CD4-positive, alpha-beta T cell treated with Interleukin-6 at 100 ng/mL for 8 hours (primary cell): ENCODE measurements around the gene TFDP1.
"Not testable (repeated sequence)": the region's sequence is repeated elsewhere in the genome, so short reads cannot be mapped to it uniquely, and the experiment has no call there.

ENCODE experiments used
- DNase-seq: peaks from one replicate; pipeline ENCODE4 v3.0.0-alpha.2; 2020; ENCODE audit warnings: mixed read lengths, low spot score

Gene TFDP1

DNA sequence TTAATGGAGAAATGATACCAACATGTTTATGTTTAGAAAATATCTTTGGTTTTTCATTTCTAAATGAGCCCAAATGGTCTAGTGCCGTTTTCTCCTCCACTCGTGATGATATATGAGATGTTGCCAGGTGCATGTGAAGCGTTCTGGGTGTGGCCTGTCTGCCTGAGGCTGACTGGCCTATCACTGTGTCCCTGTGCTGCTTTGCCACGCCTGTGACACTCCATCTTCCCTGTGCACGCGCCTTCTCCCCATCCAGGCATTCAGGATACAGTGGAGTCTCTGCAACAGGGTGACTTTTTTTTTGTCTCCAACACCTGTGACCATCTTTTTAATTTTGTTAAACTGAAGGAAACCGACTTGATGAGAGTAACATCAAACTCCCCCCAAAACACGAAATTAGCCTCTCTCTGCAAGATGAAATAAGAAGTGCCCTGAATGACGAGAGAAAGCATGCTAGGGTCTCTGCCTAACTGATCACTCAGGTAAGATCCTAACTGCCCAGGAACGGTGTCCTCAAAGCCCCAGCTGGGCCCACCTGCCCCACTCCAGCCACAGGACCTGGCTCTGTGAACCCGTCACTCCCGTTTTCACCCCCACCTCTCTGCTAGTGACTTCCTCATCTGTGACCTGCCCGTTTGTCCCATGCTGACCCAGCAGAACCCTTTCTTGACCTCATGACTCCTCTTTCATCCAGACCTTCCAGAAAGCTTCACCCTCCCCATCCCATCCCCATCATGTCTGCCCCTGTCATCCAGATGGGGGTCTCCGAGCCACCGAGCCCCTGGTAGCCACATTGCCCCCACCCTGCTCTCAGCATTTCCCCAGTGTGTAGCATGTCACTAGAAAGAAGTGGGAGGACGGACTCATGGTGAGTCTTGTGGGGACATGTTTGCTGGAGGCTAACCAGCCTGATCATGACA, 33.2 kb upstream of the TFDP1 start:
- DNase-seq: no peak

DNA sequence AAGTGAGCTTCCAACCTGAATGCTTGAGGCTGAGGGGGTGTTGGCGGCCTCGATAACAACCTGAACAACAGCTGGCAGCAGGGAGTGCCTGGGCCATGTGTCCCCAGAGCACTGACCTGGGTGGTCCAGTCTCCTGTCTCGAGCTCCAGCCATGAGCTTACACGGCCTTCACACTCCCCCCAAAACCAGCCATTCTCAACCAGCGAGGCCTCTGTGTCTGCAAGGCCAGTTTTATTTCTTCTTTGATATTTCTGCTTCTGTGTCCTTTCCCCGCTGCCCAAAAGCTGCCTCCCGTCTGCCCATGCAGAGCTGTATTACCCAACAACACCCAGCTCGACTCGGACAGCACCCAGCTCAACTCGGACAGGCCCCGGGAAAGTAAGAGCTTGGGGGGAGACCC, 32.5 kb upstream of the TFDP1 start:
- no peak for DNase-seq

DNA sequence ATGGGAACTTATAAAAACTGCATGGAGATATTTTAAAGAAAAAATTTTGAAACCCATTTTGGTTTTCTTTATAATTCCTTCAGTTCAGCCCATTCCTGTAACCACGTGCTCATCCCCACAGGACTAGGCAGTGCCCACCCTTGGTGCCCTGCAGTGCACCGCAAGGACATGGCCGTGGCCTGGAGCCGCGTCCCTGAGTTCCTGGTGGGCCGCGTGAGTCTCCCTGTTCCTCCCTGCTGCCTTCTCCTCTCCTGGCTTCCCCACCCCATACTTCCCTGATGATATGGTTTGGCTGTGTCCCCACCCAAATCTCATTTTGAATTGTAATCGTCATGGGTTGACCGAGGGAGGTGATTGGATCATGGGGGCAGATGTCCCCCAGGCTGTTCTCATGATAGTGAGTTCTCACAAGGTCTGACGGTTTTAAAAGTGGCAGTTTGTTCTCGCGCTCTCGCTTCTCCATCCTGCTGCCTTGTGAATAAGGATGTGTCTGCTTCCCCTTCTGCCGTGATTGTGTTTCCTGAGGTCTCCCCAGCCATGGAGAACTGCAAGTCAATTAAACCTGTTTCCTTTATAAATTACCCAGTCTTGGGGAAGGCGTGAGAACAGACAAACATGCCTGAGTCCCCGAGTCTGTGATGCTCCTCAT, 31.6 kb upstream of the TFDP1 start:
- no peak for DNase-seq

- DNase-seq: no peak
These were observed 30.8 kb upstream of the TFDP1 start for GRCh38 chr13:113553511-113554332.

DNA sequence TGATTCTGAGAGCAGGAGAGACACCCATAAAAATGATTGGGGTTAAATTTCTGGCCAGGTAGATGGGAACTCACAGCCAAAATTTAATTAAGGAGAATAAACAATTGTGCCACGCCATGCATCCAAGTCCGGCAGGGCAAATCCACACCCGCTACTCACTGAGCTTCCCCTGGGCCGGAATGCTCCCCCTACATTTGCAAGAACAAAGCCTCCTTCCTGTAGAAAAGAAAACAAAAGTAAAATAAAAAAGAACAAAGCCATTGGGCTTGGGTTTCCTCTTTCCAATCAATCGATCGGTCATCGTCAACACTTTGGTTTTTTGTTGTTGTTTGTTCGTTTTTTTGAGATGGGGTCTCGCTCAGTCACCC, 30.2 kb upstream of the TFDP1 start:
- DNase-seq: no peak

- DNase-seq: no peak
These were observed 29.4 kb upstream of the TFDP1 start for GRCh38 chr13:113555141-113555540.

DNA sequence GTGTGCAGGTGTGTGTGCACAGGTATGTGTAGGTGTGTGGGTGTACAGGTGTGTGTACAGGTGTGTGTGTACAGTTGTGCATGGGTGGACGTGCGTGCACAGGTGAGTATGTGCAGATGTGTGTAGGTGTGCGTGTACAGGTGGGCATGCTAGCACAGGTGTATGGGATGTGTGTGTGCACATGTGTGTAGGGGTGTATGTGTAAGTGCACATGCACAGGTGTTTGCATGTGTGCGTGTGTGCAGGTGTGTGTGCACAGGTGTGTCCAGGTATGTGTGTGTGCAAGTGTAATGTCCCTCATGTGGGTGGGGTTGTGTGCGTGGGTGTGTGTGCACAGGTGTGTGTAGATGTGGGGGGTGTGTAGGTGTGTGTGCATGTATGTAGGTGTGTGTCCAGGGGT, 27.5 kb upstream of the TFDP1 start:
- DNase-seq: no peak

DNA sequence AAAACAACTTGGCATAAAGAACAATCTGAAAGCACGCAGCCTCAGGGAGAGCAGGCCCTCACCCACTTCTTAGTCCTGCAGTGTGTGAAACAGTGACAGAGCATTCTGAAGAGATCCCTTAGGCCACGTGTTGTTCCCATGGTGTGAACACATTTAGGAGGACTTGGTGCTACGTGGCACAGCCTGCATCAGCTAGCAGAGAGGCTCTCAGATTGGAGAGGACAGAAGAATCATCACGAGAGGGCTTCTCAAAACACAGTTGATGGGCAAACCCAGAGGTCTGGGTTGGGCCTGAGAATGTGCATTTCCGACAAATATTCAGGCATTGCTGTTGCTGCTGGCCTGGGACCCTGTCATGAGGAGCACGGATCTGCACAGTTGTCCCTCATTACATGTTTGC, 26.1 kb upstream of the TFDP1 start:
- DNase-seq: no peak

- no peak for DNase-seq
These were observed 25.5 kb upstream of the TFDP1 start for GRCh38 chr13:113559061-113559460.

DNA sequence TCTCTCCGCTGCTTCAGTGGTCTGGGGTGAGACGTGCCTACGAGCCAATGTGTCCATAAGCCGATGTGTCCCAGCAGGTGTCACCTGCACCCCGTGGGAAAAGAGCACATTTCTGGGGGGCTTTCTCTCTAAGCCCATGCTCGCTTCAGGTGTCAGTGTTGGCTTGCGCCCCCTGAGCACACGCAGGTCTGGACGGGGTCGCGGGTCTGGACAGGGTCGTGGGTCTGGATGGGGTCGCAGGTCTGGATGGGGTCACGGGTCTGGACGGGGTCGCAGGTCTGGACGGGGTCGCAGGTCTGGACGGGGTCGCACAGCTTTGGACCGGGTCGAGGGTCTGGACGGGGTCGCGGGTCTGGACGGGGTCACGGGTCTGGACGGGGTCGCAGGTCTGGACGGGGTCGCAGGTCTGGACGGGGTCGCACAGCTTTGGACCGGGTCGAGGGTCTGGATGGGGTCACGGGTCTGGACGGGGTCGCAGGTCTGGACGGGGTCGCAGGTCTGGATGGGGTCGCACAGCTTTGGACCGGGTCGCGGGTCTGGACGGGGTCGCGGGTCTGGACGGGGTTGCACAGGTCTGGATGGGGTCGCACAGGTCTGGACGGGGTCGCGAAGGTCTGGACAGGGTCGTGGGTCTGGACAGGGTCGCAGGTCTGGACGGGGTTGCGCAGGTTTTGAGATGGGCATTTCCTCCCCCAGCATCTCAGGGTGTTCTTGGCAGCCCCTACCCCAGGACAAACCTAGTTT, 24.5 kb upstream of the TFDP1 start:
- DNase-seq: no peak

DNA sequence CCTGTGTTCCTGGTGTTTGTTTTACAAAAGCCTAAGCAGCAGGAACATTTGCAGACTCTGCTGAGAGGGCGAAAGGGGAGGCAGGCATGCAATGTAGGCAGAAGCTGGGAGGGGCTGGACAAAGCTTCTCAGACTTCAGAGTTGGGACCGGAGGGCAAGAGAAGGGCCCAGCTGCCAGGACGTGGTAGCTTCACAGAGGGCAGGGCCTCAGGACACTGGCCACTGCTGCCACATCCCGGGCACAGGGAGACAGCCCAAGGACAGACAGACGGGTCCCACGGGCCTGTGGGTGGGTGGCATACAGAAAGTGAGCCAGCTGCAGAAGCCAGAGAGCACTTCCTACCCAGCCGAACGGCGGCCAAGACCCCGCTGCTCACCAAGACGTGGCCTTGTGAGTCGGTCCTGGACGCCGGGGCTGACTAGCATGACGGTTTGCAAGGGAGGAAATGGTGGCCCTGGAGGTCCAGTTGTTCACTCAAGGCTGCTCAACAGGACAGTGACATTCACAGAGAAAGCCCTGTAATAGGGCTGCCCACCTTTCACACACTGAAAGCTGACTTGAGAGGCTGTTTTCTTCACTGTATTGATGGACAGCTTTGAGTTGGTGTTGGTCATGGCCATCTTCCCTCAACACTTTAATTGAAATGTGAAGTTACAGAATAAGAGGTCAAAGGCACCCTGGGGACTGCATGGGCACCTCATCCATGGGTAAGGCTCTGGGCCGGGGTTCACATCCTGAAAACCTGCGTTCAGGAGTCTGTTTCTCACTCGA, 23.7 kb upstream of the TFDP1 start:
- no peak for DNase-seq

- no peak for DNase-seq
These were observed 23.0 kb upstream of the TFDP1 start for GRCh38 chr13:113561417-113562084.

GRCh38 chr13:113562085-113562749, 22.3 kb upstream of the TFDP1 start:
- no peak for DNase-seq

- no peak for DNase-seq
These were observed 21.7 kb upstream of the TFDP1 start for GRCh38 chr13:113562844-113563243.

DNA sequence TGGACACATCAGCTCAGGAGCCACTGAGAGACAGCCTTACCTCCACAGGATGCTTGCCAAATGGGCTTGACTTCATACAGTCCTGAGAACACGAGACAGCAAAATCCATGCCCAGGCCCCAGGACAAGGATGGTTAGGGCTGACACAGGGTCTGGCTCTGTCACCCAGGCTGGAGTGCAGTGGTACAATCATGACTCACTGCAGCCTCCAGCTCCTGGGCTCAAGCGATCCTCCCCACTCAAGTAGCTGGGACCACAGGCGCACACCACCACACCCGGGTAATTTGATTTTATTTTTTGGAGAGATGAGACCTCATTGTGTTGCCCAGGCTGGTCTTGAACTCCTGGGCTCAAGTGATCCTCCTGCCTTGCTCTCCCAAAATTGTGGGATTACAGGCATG, 21.0 kb upstream of the TFDP1 start:
- DNase-seq: not testable (repeated sequence)

DNA sequence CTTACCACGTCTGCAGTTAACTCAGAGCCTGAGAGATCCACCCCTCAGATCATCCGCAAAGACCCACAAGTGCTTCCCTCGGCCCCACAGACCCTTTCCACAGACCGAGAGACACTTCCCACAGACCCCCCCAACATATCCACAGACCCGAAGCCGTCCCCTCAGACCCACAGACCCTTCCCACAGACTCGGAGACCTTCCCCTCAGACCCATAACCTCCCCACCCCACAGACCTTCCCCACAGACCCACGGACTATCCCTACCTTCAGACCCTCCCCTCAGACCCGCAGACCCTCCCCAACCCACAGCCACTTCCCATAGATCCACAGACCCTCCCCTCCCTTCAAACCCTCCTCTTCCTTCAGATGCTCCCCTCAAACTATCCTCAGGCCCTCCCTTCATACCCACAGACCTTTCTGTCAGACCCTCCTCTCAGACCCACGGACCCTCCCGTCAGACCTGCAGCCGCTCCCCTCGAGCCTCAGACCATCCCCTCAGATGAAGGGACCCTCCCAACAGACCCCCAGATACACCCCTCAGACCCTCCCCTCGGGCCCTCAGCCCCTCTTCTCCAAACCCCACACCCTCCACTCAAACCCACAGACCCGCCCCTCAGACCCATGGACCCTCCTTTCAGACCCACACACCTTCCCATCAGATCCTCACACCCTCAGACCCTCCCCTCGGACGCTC, 20.1 kb upstream of the TFDP1 start:
- no peak for DNase-seq

GRCh38 chr13:113565526-113566226, 18.9 kb upstream of the TFDP1 start:
- no peak for DNase-seq

DNA sequence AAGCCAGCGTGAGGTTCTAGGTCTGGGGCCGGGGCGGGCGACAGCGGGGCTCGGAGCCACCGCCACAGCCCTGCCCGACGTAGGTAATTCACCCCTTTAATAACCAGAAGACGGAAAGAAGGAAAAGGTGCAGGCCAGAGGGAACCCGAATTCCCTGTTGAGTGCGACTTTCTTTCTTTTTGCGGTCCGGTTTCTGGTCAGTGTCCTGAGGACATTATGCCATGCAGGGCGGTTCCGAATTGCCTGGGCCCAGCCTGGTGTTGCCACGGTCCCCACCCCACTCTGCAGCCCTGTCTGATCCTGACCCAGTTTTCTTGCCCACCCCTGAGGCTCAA, 18.4 kb upstream of the TFDP1 start:
- DNase-seq: no peak

GRCh38 chr13:113567681-113568080, 16.9 kb upstream of the TFDP1 start:
- DNase-seq: no peak
